ENCODE data around the gene HLCS. TPM values are rescaled to one million over a fixed set of nuclear protein-coding genes. Genes with fewer than 3 reads are reported as not detected.

Gene HLCS
- total RNA-seq, 2 experiments from 2014 or later: 12.5 to 15.5 TPM

GRCh38 chr21:36706482-36706852, 260.0 kb downstream of the HLCS start:
- H3K4me1 Mint-ChIP-seq (ENCODE audit: low read depth): peaks cover 52% of the 10 kb centered on the region
- no peak overlapping the region for H3K4me3 Mint-ChIP-seq
- H3K9me3 Mint-ChIP-seq: no peaks in the 10 kb centered on the region
- POLR2A ChIA-PET: no interaction called here
- H3K27ac Mint-ChIP-seq: no peak overlapping the region
- CTCF ChIA-PET: interaction anchor here (0.9 to 1.1 kb wide), 4 partner anchors 17 to 147 kb away, joined by 3 to 4 read pairs (median 4); no protein-coding TSS in a partner anchor
- ATAC-seq (no peak), DNase-seq (no peak)
- H3K27me3 Mint-ChIP-seq: peaks cover 82% of the 10 kb centered on the region
- H3K36me3 Mint-ChIP-seq (ENCODE audit: low read depth): no peaks in the 10 kb centered on the region
- intact Hi-C loops (cut with micrococcal nuclease): no loop called here
- TF ChIP-seq CTCF (IDR thresholded peaks at IDR 0.05): no peak

GRCh38 chr21:36705679-36706481, 260.6 kb downstream of the HLCS start:
- Mint-ChIP-seq H3K4me3 (no peak overlapping the region), H3K36me3 (ENCODE audit: low read depth) (no peaks in the 10 kb centered on the region), H3K4me1 (ENCODE audit: low read depth) (peaks cover 52% of the 10 kb centered on the region), H3K27ac (no peak overlapping the region), H3K9me3 (no peaks in the 10 kb centered on the region), H3K27me3 (peaks cover 79% of the 10 kb centered on the region)
- TF ChIP-seq CTCF (IDR thresholded peaks at IDR 0.05): peak; percentile 62
- intact Hi-C loops (cut with micrococcal nuclease): no loop called here
- DNase-seq (no peak), ATAC-seq (peak; percentile 25)
- CTCF ChIA-PET: interaction anchor here (0.9 to 1.1 kb wide), 4 partner anchors 17 to 148 kb away, joined by 3 to 4 read pairs (median 4); no protein-coding TSS in a partner anchor
- POLR2A ChIA-PET: no interaction called here

- no peaks in the 10 kb centered on the region for H3K9me3 Mint-ChIP-seq
- ChIA-PET CTCF (no interaction called here), POLR2A (no interaction called here)
- H3K27ac Mint-ChIP-seq: no peak overlapping the region
- DNase-seq: no peak
- no peak overlapping the region for H3K4me3 Mint-ChIP-seq
- intact Hi-C loops (cut with micrococcal nuclease): no loop called here
- no peak for ATAC-seq
- TF ChIP-seq CTCF (IDR thresholded peaks at IDR 0.05): no peak
- peaks cover 79% of the 10 kb centered on the region for H3K27me3 Mint-ChIP-seq
- H3K36me3 Mint-ChIP-seq (ENCODE audit: low read depth): no peaks in the 10 kb centered on the region
- H3K4me1 Mint-ChIP-seq (ENCODE audit: low read depth): peaks cover 53% of the 10 kb centered on the region
These were observed 261.4 kb downstream of the HLCS start for GRCh38 chr21:36704958-36705678.

GRCh38 chr21:36704281-36704957, 262.1 kb downstream of the HLCS start:
- ChIA-PET CTCF (no interaction called here), POLR2A (no interaction called here)
- Mint-ChIP-seq H3K4me1 (ENCODE audit: low read depth) (peaks cover 52% of the 10 kb centered on the region), H3K27me3 (peaks cover 75% of the 10 kb centered on the region), H3K4me3 (no peak overlapping the region), H3K36me3 (ENCODE audit: low read depth) (no peaks in the 10 kb centered on the region), H3K9me3 (no peaks in the 10 kb centered on the region), H3K27ac (no peak overlapping the region)
- intact Hi-C loops (cut with micrococcal nuclease): no loop called here
- ATAC-seq: no peak
- TF ChIP-seq CTCF (IDR thresholded peaks at IDR 0.05): no peak
- DNase-seq: no peak

Measured in activated CD8-positive, alpha-beta T cell treated with anti-CD3 and anti-CD28 coated beads for 36 hours (primary cell).